AG04450 (cell line): ENCODE results near the gene RHBDD3. TPM values are rescaled to one million over a fixed set of nuclear protein-coding genes. Genes with fewer than 3 reads are reported as not detected.

ENCODE experiments used
- CTCF ChIA-PET: fragments of 300-600, 350-600 bp; formaldehyde crosslinking; extraction: SDS; loops from one replicate; lab custom pipeline; 2022; ENCODE audit warnings: antibody characterized with exemption, inconsistent platforms; lab: Charles Lee
- POLR2A ChIA-PET: fragments of 350-600 bp; formaldehyde crosslinking; extraction: SDS; loops from one replicate; lab custom pipeline; 2021; ENCODE audit warnings: antibody characterized with exemption, inconsistent platforms; lab: Yijun Ruan, JAX
- DNase-seq: peaks from one replicate; pipeline ENCODE4 v3.0.0-alpha.2; 2011; ENCODE audit warnings: low read depth, low spot score
- H3K27ac ChIP-seq: one replicate; pipeline ENCODE4 v1.5.1; 2012; ENCODE audit warnings: low read depth, low read length, control low read depth
- H3K27me3 ChIP-seq: one replicate; pipeline ENCODE4 v1.6.0; 2012; ENCODE audit warnings: low read length; ENCODE audit not compliant: control insufficient read depth, insufficient read depth
- H3K4me3 ChIP-seq: 2 replicates; pipeline ENCODE4 v1.5.1; 2011; ENCODE audit warnings: mild to moderate bottlenecking, low read depth, low read length, control low read depth
- H3K9me3 ChIP-seq: 2 replicates; pipeline ENCODE4 v1.5.1; 2012; ENCODE audit warnings: low read length; ENCODE audit not compliant: control insufficient read depth, insufficient read depth
- polyA plus RNA-seq: library from polyadenylated mRNA; depleted of rRNA; stranded (reverse); fragments of >200 nt; gene quantifications from 2 replicates; pipeline ENCODE4 v1.2.3, GENCODE V29; 2011
- TF ChIP-seq, protein P1 (sequence below): IDR thresholded peaks from 2 replicates; pipeline ENCODE4 v1.5.1; 2011; ENCODE audit warnings: low read depth, low read length, control low read depth, inconsistent platforms

The RHBDD3 gene
- polyA plus RNA-seq, 1 experiment: 9.9 TPM

- Histone ChIP-seq H3K9me3 (peaks cover 6% of the 10 kb centered on the region), H3K27ac (no peak overlapping the region), H3K4me3 (no peak overlapping the region), H3K27me3 (peaks cover 14% of the 10 kb centered on the region)
- TF ChIP-seq, protein P1, sequence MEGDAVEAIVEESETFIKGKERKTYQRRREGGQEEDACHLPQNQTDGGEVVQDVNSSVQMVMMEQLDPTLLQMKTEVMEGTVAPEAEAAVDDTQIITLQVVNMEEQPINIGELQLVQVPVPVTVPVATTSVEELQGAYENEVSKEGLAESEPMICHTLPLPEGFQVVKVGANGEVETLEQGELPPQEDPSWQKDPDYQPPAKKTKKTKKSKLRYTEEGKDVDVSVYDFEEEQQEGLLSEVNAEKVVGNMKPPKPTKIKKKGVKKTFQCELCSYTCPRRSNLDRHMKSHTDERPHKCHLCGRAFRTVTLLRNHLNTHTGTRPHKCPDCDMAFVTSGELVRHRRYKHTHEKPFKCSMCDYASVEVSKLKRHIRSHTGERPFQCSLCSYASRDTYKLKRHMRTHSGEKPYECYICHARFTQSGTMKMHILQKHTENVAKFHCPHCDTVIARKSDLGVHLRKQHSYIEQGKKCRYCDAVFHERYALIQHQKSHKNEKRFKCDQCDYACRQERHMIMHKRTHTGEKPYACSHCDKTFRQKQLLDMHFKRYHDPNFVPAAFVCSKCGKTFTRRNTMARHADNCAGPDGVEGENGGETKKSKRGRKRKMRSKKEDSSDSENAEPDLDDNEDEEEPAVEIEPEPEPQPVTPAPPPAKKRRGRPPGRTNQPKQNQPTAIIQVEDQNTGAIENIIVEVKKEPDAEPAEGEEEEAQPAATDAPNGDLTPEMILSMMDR: no peak
- ChIA-PET POLR2A (no interaction called here), CTCF (no interaction called here)
- DNase-seq: no peak
These were observed 36.6 kb downstream of the RHBDD3 start for GRCh38 chr22:29230972-29231875.

GRCh38 chr22:29226351-29226981 is 41.3 kb downstream of the RHBDD3 start:
- no peak overlapping the region for H3K27ac ChIP-seq
- H3K27me3 ChIP-seq: peaks cover 12% of the 10 kb centered on the region
- H3K4me3 ChIP-seq: no peak overlapping the region
- CTCF ChIA-PET: interaction anchor here (0.6 to 2.0 kb wide), 4 partner anchors 17 to 1280 kb away, joined by 3 to 10 read pairs (median 6); no protein-coding TSS in a partner anchor
- TF ChIP-seq, protein P1: no peak
- DNase-seq: no peak
- POLR2A ChIA-PET: no interaction called here
- H3K9me3 ChIP-seq: no peaks in the 10 kb centered on the region

DNA sequence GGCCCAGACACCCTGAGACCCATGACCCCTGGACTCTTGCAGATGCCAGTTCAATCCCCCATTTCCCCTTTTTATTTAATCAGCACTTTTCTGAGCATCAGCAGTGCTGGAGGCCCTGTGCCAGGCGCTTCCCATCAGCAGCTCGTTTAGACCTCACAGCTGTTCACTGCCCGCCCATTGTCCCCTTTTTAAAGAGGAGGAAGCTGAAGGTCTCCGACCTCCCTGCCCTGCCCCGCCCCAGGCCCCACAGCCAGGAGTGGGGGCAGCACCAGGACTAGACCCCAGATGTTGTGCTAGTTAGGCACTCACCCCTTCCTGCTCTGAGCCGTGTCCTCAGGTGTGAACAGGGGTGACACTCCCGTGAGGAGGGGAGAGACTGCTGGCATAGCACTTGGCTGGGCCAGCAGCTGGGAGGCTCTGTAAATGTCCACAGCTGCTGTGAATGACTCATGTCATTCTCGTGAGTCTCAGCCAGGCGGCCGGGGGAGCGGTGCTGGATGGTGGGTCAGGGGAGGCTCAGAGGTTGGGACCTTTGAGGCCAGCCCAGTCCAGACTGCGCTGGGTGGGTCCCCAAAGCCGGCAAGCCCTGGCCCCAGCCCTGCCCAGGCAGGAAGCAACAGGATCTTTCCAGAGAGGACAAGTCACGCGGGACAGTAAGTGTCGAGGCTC is 42.2 kb downstream of the RHBDD3 start:
- Histone ChIP-seq H3K9me3 (no peaks in the 10 kb centered on the region), H3K27me3 (peaks cover 12% of the 10 kb centered on the region), H3K27ac (no peak overlapping the region), H3K4me3 (no peak overlapping the region)
- TF ChIP-seq, protein P1: no peak
- ChIA-PET CTCF (interaction anchor here (1.3 to 2.0 kb wide), 2 partner anchors 20 to 24 kb away, joined by 3 to 10 read pairs; no protein-coding TSS in a partner anchor), POLR2A (no interaction called here)
- no peak for DNase-seq

- Histone ChIP-seq H3K27ac (no peak overlapping the region), H3K9me3 (no peaks in the 10 kb centered on the region; the same call in 1 of the 2 replicates), H3K27me3 (peaks cover 15% of the 10 kb centered on the region), H3K4me3 (no peak overlapping the region)
- TF ChIP-seq, protein P1: no peak
- no peak for DNase-seq
- CTCF ChIA-PET: no interaction called here
- POLR2A ChIA-PET: no interaction called here
These were observed 42.8 kb downstream of the RHBDD3 start for GRCh38 chr22:29224859-29225410.
